ENCODE results near the gene DENND1A.

- TF ChIP-seq CTCF (IDR thresholded peaks at IDR 0.05; ENCODE audit: insufficient read depth, low read depth, low read length) = no peak
- no peak for TF ChIP-seq EZH2 (IDR thresholded peaks at IDR 0.05; ENCODE audit: insufficient read depth, low read length)
These were observed 568.0 kb downstream of the DENND1A start for GRCh38 chr9:123361731-123362510.

Data from astrocyte (in vitro differentiated cells and primary cell).